NCI-H146 (cell line): ENCODE data around the gene TMPRSS5.
A peak's percentile ranks its signal among the peaks of the same experiment; 100 is the strongest.
"Not testable (repeated sequence)": the region's sequence is repeated elsewhere in the genome, so short reads cannot be mapped to it uniquely, and the experiment has no call there.

Experiments
- DNase-seq: peaks from one replicate; lab custom pipeline; 2025; lab: John Stamatoyannopoulos, UW

Gene TMPRSS5

DNA sequence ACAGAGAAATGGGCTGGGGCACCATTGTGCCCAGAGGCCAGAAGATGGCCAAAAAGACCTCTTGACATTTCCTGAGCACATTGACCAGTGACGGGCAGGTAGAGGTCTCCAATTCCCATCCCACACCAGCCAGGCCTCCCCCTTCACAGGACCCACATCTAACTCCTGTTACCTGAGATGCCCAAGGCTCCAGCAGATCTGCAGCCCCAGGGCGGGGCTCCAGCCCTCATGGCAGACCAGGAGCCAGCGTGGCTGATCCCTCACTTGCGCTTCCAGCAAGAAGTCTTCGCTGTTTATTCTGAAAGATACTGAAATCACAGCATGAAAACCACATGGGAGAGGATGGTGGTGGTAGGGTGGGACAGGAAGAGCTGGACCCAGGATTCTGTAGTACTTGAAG lies 9.0 kb downstream of the TMPRSS5 start:
- DNase-seq, result no peak

DNA sequence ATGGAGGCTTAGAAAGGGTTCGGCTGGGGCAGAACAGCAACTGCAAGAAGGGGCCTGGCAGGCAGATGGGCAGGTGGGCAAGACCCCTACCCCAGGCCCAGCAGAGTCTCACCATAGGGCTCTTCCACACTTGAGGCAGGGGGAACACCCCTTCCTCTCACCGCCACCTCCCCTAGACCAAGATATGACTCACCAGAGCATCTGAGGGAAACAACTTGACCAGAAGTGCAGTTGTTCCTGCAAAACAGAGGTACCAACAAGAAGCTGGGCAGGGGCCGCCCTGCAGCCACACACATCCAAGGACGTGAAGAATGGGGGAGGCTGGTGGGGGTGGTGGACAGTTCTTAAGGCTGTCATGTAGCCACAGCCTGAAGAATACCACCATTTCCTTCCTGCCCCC lies 10.9 kb downstream of the TMPRSS5 start:
- DNase-seq, result no peak

DNA sequence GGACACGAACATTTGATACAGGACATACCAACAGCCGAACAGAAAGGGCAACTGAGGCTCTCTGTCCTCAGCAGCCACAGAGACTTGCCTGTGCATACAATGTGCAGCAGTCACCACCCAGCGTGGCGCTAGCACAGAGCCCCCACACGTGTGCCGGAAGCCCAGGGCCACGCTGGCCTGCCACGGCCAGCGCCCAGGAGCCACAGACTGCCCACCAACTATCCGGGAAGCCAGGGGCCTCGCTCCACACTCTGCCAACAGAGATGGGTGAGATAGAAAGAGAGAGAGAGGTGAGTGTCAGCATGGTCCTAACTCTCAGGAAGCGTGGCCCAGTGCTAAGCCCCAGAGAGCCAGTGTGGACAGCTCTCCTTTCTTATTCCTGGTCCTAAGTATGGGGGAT lies 11.7 kb downstream of the TMPRSS5 start:
- DNase-seq, result no peak

DNA sequence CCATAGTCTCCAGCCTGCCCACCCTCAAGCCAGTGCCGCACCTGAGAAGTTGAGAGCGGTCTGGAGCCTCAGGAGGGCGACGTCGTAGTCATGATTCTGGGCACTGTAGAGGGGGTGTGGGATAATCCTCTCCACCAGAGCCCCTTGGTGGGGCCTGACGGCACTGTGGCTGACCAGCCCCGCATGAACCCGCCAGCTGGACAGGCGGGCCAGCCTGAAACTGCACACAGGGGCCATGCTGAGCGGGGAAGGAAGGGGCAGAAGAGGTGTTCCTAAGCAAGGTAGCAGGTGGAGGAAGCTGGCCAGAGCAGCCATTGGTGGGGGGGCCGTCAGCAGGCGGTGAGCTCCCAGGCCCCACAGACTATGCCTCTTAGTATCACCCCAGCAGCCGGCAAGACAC lies 13.1 kb downstream of the TMPRSS5 start:
- no peak for DNase-seq

DNA sequence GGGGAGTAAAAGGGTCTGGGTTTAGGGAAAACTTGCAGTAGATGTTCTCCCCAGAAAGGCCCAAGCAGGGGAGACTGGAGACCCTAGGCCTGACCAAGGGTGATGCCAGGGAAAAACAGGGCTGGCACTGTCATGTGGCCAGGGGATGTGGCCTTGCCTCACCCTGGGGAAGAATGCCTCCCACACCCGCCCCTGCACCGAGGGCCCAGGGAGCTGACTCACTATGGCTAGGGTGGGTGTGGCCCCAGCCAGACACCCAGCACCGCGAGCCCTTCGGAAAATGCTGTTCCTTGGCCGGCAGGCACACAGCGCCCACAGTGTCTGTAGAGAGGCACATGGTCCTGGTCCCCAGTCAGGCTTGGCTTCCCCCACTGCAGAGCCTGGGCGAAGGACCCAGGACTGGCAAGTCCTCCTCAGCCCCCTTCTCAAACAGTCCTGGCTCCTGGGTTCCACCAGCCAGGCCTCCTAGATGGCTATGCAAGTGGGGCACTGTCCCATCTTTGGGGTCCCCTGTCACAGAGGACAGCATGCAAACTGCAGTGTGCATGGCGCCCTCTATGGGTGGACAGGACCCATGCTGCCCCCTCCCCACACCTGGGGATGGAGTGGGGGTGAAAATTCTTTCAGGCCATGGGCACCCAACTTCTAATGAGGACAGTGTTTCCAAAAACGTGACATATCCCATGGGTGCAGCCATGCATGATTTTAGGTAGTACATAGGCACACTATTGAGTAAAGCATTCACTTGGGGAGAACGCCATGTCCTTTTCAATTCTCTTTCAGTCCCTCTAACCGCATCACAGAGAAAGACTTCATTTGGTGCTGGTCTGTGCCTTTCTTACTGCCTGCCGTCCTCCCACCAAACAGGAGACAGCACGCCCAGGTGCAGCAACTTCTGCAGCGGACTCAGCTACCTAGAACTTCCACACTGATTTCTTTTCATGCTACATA lies 15.2 kb downstream of the TMPRSS5 start:
- no peak for DNase-seq

DNA sequence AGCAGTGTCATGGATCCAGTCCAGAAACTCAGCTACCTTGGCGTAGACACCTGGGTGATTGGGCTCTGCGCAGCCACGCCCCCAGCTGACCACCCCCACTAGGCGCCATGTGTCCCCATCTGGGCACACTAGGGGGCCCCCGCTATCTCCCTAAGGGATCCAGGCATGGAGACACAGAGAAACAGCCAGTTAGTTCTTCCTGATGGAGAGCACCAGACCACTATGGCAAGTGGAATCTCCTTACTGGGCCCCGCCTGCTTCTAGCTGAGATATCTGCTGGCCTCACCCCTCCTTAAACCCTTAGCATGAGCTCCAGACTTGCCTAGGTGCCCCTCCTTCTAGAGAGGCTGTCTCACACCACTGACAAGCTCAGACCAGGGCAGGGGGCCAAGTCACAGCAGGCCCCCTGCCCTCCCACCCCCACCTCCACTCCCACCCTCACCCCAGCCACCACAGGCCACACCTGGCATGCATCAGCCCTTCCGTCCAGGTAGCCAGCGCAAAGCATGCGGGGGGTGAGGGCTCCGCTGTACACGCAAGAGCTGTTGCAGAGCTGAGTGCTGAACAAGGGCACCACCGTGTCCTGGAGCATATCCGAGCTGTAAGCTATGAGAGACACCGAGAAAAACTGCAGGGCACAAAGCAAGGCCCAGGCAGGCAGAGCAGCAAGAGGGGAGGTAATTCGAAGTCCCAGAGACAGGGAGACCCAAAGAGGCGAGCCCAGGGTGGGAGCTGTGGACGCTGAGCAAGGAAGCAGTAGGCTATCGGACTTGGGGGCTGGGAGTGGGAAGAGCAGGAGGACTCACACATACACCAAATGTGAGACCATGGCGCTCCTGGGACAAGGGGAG lies 16.1 kb downstream of the TMPRSS5 start:
- no peak for DNase-seq

DNA sequence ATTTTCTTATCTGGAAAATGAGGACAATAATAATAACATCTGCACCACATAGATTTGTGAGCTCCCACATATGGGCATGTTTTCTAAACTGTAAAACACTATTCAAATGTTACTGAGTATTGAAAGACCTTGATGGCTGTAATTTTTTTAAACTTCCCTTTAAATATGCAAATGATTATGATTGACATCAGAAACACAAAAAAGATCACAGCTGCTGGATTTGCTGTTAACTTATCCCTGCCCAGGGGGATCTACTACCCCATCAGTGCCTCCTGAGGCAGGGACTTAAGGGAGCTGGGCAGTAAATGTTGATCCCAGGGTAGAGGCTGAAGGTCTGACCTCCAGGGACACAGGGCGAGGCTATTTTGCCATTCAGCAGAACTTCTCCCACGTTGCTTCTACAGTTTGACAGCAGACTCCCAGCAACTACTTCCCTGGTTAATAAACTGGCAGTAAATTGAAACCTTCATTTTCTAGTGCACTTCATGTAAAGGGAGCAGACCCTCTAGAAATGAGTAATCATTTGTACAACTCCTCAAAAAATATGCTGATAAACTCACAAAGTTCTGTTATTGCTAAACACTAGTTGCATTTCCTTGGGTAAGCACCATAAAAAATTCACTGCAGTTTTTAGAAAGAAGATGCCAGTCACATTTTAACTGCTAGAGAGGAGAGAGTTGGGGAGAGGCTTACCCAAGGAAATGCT lies 20.3 kb downstream of the TMPRSS5 start:
- DNase-seq, result no peak

DNA sequence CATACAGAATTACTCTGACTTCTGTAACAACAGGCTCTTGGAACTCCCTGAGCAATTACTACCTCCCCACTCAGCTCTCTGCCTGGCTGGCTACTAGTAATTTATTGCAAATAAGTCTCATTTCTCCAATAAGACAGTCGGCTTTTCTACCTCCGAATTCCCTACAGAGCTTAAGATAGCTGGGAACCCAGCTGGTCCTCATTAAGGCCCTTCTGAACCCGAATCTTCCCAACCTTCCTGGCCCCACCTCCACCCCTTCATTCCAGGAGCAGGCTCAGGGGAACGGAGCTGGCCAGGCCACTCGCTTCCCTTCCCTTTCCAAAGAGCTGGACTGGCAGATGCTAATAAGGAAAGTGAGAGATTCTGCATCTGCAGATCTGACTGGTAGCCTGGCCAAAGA lies 21.6 kb downstream of the TMPRSS5 start:
- DNase-seq, result no peak

DNA sequence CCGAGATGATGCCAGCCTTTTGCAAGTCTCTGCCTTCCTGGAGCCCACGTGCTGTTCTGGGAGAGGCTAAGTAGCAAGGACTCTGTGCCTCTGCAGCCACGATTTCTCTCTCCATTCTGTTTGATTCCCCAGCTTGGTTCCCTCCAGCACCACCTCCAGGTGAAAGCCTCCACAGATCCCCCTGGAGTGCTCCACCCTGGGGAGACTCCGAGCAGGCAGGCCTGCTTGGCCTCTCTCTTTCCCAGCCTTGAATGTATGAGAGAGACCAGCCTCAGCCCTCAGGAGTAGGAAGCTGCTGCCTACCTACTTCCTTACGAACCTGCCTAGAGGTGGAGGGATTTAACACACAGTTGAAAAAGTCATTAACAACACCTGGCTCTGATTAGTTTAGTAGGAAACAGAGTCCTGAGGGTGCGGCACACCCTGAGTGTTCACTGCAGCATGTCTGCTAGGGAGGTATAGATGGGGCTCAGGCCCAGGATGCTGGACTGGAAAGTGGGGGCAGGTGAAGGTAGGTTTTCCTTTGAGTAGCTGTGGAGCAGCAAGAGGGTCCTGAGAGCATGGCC lies 22.5 kb downstream of the TMPRSS5 start:
- DNase-seq, result no peak

DNA sequence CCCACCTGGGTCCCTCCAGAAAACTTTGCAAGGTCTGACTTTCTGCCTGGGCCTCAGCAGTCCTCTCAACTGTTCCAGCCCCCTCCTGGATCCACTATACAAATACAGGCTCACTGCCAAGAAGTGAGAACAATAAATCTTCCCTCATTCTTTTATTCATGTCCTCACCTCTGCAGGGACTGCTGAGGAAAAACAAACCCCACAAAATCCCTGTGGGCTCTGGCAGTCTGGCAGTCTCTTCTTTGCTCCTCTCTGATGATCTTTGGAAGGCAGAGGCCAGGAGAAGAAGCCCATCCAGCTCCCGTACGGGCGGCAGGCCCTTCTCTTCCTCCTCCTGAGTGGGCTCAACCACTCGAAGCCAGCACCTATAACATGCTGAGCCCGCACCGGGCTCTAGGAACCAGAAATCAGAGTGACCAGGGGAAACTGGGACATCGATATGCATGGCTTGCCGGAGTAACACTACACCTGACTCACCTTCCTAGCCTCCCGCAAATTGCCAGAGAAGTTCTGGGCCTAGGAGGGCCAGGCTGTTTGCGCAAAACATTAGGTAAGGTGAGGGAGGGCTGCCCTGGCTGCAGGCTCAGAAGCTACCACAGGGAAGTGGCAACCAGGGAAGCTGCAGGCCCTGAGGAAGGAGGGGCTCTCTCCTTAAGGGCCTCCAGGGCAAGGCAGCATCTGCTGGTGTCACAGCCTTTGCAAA lies 24.2 kb downstream of the TMPRSS5 start:
- DNase-seq, result peak; percentile 27

DNA sequence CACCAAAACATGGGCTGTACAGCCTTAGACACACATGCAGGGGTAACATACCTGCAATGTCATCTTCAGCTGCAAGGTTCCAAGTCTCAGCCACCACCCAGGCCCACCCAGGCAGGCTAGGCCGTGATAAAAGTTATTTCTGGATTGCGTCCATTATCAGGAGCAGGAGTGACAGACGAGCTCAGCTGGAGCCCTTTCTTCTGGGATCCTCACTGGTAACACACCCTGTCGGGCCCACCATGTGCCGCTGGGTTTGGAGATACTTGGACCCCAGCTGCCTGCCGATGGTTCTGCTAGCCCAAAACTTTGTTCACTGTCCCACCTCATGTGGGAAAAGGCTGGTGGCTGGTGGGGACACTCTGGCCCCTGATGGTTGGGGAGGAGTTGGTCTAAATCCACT lies 24.8 kb downstream of the TMPRSS5 start:
- no peak for DNase-seq

DNA sequence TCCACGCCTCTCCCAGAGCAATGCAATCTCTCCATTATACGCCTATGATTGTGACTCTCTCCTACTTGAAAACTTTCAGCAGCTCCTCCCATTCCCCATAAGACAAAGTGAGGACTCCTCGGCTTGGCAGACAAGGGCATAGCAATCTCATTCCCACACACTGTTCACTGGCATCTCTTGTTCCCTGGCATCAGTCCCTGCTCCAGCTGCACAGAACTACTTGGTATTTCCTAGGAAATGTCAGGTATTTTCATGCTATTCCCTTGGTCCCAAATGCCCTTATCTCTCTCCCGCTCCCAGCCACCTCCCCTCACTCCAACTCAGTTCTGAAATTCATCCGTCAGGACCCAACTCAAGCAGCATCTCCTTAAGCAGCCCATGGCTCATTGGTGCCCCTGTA lies 28.4 kb downstream of the TMPRSS5 start:
- no peak for DNase-seq

DNA sequence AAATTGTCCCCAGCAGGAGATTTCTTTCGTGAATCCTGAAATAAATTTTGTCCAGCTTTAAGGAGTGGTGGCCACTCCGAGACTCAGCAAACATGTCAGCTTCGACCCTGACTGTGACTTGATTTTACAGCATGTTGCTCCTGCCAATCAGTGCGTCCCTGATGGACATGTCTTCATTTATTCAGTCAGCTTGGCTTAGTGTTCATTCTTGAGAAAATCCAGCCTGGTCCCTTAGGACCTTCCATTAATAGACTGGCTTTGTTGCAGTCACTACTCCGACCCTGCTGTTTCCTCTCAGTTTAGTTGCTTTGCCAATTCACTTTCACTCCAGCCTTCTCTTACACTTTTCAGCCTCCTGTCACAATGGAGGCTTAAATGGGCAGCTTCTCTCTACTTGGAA lies 30.5 kb downstream of the TMPRSS5 start:
- DNase-seq, result no peak

DNA sequence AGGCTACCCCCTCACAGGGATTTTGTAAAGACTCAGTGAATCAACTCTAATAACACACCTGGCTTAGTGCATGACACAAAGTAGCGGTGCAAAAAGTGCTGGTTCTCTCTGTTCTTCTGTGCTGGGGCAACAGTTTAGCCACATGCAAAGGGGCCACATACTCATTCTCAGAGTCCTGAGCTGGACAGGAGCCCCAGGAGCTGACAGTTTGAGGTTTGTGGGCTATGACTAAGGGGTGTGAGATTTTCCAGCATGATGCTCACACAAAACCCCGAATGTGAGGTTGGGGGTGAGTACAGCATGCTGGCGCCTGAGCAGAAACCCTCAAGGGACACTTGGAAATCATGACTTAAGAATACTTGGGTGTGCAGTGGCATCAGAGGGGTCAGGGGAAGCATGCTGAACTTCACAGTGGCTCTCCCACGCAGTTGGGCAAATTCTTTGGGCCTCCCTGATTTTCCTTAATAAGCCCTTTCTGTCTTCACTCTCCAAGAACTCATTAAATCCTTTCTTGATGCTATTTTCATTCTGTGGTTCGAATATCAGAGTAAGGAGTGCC lies 31.0 kb downstream of the TMPRSS5 start:
- no peak for DNase-seq

DNA sequence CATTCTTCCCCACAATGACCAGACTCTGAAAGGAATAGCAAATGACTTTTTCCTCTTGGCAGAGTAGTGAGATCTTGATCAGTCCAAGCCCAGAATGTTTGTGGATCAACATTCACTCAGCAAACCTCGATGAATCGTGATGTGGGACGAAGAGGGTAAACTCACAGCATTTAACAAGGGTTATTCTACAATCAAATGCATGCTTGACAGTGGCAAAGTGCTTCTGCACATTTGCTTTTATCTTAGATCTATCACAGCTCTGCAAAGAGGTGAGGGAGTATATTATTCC lies 31.8 kb downstream of the TMPRSS5 start:
- no peak for DNase-seq

DNA sequence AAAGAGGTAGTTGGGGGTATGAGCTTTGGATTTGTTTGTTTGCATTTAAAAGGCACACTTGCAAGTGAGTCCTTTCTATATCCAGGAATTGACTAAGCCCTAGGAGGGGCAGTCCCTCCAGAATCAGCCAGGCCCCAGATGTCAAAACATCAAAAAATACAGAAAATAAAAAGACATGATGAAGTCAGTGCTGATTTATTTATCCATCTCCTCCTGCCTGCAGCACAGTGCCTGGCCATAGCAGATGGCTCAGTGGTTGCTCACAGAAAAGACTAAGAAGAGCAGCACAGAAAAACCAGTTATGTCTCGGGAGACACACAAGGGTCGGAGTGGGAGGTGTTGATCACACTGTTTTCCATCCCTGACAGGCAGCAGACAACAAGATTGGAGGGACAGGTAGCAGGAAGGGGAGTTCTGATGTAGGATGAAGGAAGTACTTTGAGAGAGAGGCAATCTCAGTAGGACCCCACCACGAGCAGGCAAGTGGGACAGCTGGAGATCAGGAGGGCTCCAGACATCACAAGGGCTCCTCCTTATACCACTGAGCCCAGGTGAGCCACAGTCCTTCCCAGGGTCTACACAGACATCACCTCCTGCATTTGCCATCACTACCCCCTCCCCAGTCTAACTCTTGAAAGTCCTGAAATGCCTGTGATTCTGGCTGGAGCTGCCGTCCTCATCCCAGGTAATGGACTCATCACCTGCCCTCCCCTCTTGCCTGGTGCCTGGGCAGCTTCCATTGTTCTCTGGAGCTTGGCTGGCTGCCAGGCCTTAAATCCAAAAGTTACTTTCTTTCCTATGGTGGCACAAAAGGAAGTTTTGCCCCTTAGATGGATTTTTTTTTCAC lies 32.3 kb downstream of the TMPRSS5 start:
- no peak for DNase-seq

DNA sequence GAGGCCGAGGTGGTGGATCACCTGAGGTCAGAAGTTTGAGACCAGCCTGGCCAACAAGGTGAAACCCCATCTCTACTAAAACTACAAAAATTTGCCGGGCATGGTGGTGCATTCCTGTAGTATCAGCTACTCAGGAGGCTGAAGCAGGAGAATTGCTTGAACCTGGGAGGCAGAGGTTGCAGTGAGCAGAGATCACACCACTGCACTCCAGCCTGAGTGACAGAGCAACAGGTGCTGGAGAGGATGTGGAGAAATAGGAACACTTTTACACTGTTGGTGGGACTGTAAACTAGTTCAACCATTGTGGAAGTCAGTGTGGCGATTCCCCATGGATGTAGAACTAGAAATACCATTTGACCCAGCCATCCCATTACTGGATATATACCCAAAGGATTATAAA lies 34.2 kb downstream of the TMPRSS5 start:
- DNase-seq, result not testable (repeated sequence)

DNA sequence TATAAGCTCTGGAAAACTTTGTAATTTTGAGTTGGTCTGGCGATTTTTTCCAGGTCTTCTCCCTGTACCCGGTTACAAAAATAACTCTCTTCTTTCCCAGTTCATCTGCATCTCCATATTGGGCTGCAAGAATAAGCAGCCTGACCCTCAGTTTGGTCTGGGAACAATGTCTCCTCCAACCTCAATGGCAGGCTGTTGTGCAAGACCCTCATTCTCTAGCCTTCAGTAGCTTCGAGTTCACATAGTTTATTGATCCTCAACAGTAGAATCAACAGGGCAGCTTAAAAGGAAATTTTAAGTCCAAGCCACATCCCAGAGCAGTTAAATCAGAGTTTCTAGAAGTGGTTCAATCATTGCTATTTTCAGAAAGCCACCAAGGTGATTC lies 35.3 kb downstream of the TMPRSS5 start:
- no peak for DNase-seq

DNA sequence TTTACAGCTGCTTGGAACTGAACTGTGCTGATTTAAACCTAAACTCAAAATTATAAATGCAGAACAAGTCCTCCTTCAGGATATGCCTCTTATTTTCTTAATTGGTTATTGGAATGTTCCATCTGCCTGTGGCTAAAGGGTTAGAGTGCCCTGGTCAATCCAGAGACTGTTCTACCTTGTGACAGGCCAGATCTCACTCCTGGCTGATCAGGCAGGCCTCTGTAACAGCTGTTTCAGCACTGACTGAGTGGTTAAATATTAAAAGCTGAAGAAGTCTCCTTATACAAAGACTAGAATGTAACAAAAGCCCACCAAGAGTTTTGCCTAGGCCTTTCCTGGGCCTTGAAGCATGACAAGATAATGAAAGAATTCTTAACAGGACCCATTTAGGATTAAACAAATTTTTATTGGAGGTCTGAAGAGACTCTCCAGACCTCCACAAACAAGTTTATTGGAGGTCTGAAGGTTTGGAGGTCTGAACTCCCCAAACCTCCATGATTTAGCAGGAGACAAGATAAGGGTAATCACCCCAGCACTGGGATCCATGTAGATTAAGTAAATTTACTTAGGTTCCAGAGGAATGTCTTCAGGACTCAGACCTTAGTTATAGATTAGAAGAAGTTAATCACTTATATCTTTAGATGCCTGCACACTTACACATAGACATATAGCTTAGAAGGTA lies 35.8 kb downstream of the TMPRSS5 start:
- no peak for DNase-seq

DNA sequence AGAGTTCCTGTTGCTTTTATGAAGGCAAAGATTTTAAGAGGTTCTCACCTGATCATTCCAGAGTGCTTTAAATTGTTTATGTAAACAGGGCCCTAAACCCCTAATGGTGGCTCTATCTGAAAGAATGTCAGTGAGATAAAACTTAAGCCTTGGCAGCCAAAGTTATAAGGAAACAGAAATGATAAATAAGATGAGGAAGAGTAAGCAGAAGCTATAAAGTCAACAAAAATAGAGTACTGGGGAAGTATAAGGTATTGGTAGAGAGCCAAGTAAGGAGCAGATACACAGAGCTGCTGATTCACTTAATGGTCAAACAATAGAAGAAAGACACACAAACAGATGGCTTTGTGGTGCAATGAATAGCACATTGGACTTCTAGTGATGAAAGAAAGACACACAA lies 37.9 kb downstream of the TMPRSS5 start:
- no peak for DNase-seq
